Neural progenitor cell (in vitro differentiated cells): ENCODE results near the gene ITM2C. TPM values are rescaled to one million over a fixed set of nuclear protein-coding genes. Genes with fewer than 3 reads are reported as not detected.

Experiments used
- DNase-seq: peaks from one replicate; pipeline ENCODE4 v3.0.0-alpha.2; 2016; ENCODE audit warnings: low spot score
- H2AFZ ChIP-seq: fragments of 200-600 bp; sonication (generic); replicated peaks from 2 replicates; pipeline ENCODE4 v1.6.1; 2016; ENCODE audit warnings: antibody characterized with exemption
- H3F3A ChIP-seq: fragments of 200-600 bp; sonication (generic); 2 replicates; pipeline ENCODE4 v1.6.1; 2016; ENCODE audit warnings: antibody characterized with exemption, low read depth
- H3K27ac ChIP-seq: fragments of 200-600 bp; sonication (generic); 2 replicates; pipeline ENCODE4 v1.5.1; 2016; ENCODE audit warnings: mild to moderate bottlenecking
- H3K27me3 ChIP-seq: fragments of 200-600 bp; sonication (generic); 2 replicates; pipeline ENCODE4 v1.6.1; 2016; ENCODE audit warnings: mild to moderate bottlenecking, moderate library complexity
- H3K36me3 ChIP-seq: fragments of 200-600 bp; sonication (generic); 2 replicates; pipeline ENCODE4 v1.5.1; 2016
- H3K4me1 ChIP-seq: fragments of 200-600 bp; sonication (generic); 2 replicates; pipeline ENCODE4 v1.6.1; 2016; ENCODE audit warnings: mixed run types
- H3K4me2 ChIP-seq: fragments of 200-600 bp; sonication (generic); 2 replicates; pipeline ENCODE4 v1.6.1; 2016
- H3K4me3 ChIP-seq: fragments of 200-600 bp; sonication (generic); 2 replicates; pipeline ENCODE4 v1.5.1; 2016
- H3K79me2 ChIP-seq: fragments of 200-600 bp; sonication (generic); 2 replicates; pipeline ENCODE4 v1.6.1; 2016; ENCODE audit warnings: low read depth
- H3K9ac ChIP-seq: fragments of 200-600 bp; sonication (generic); 2 replicates; pipeline ENCODE4 v1.6.1; 2016
- H3K9me3 ChIP-seq: fragments of 200-600 bp; sonication (generic); 2 replicates; pipeline ENCODE4 v1.5.1; 2016; ENCODE audit warnings: low read depth
- H4K20me1 ChIP-seq: fragments of 200-600 bp; sonication (generic); 2 replicates; pipeline ENCODE4 v1.6.1; 2016; ENCODE audit warnings: low read depth
- H3K27ac Mint-ChIP-seq: 3 replicates; pipeline ENCODE4 v1.8.0; 2021; ENCODE audit warnings: mixed read lengths
- H3K27me3 Mint-ChIP-seq: 2 replicates; pipeline ENCODE4 v1.8.0; 2022; ENCODE audit warnings: low read depth, mild to moderate bottlenecking, inconsistent platforms, moderate library complexity, mixed read lengths; ENCODE audit not compliant: insufficient read depth
- H3K36me3 Mint-ChIP-seq: 3 replicates; pipeline ENCODE4 v1.8.0; 2021; ENCODE audit warnings: mixed read lengths
- H3K4me1 Mint-ChIP-seq: 3 replicates; pipeline ENCODE4 v1.8.0; 2021; ENCODE audit warnings: mixed read lengths
- H3K4me3 Mint-ChIP-seq: 3 replicates; pipeline ENCODE4 v1.8.0; 2021; ENCODE audit warnings: mild to moderate bottlenecking, moderate library complexity, mixed read lengths
- H3K9me3 Mint-ChIP-seq: 3 replicates; pipeline ENCODE4 v1.8.0; 2020; ENCODE audit warnings: mixed read lengths
- EZH2 ChIP-seq: fragments of 200-600 bp; sonication (generic); IDR thresholded peaks from 2 replicates; pipeline ENCODE4 v1.6.1; 2017; ENCODE audit warnings: antibody characterized with exemption, mild to moderate bottlenecking, moderate library complexity
- EZH2phosphoT487 ChIP-seq: fragments of 200-600 bp; sonication (generic); IDR thresholded peaks from 2 replicates; pipeline ENCODE4 v1.6.1; 2017; ENCODE audit warnings: antibody characterized with exemption
- total RNA-seq: library from RNA; depleted of rRNA; stranded (reverse); fragments of >200 nt; gene quantifications from 2 replicates; pipeline ENCODE4 v1.2.3, GENCODE V29; 2015; ENCODE audit warnings: low replicate concordance
- TF ChIP-seq, protein P1 (sequence below): fragments of 200-600 bp; sonication (generic); IDR thresholded peaks from 2 replicates; pipeline ENCODE4 v1.5.1; 2017; ENCODE audit warnings: antibody characterized with exemption, mild to moderate bottlenecking

Gene ITM2C
- total RNA-seq: 84.6 and 146 TPM in 2 replicates

GRCh38 chr2:230864605-230865306 lies at the start of gene ITM2C:
Gene ITM2C, plus strand, starts transcription at chr2:230864942. Its CDS starts 84 bp downstream, at chr2:230865026.
- Mint-ChIP-seq H3K4me1 (peaks cover 59% of the 10 kb centered on the region), H3K27ac (peak within 1 kb of the TSS; percentile 87), H3K27me3 (peaks cover 18% of the 10 kb centered on the region), H3K9me3 (no peaks in the 10 kb centered on the region), H3K36me3 (peaks cover 2% of the 10 kb centered on the region), H3K4me3 (peak within 1 kb of the TSS; percentile 90)
- DNase-seq: peak; percentile 80
- Histone ChIP-seq H3K9me3 (no peaks in the 10 kb centered on the region), H2AFZ (peak within 1 kb of the TSS; percentile 84), H3K27me3 (peaks cover 18% of the 10 kb centered on the region), H3K4me2 (peak within 1 kb of the TSS; percentile 99), H3K9ac (peak within 1 kb of the TSS; percentile 53), H3K4me1 (peaks cover 35% of the 10 kb centered on the region), H3K79me2 (peaks cover 45% of the 10 kb centered on the region), H3K4me3 (peak within 1 kb of the TSS; percentile 94), H3K27ac (peak within 1 kb of the TSS; percentile 27), H4K20me1 (peaks cover 15% of the 10 kb centered on the region), H3F3A (peaks cover 49% of the 10 kb centered on the region), H3K36me3 (no peaks in the 10 kb centered on the region)
- TF ChIP-seq EZH2: no peak
- TF ChIP-seq, protein P1, sequence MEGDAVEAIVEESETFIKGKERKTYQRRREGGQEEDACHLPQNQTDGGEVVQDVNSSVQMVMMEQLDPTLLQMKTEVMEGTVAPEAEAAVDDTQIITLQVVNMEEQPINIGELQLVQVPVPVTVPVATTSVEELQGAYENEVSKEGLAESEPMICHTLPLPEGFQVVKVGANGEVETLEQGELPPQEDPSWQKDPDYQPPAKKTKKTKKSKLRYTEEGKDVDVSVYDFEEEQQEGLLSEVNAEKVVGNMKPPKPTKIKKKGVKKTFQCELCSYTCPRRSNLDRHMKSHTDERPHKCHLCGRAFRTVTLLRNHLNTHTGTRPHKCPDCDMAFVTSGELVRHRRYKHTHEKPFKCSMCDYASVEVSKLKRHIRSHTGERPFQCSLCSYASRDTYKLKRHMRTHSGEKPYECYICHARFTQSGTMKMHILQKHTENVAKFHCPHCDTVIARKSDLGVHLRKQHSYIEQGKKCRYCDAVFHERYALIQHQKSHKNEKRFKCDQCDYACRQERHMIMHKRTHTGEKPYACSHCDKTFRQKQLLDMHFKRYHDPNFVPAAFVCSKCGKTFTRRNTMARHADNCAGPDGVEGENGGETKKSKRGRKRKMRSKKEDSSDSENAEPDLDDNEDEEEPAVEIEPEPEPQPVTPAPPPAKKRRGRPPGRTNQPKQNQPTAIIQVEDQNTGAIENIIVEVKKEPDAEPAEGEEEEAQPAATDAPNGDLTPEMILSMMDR: peak; percentile 31

GRCh38 chr2:230815088-230815487 lies 49.7 kb upstream of the ITM2C start:
- no peak overlapping the region for H3K4me2 ChIP-seq
- H3K27me3 Mint-ChIP-seq: peaks cover 2% of the 10 kb centered on the region
- no peaks in the 10 kb centered on the region for H3K27me3 ChIP-seq
- H3K36me3 ChIP-seq: no peaks in the 10 kb centered on the region
- H3K27ac ChIP-seq: no peak overlapping the region
- H3K27ac Mint-ChIP-seq: no peak overlapping the region
- H3K4me1 ChIP-seq: no peaks in the 10 kb centered on the region
- DNase-seq: no peak
- peaks cover 21% of the 10 kb centered on the region for H3K36me3 Mint-ChIP-seq
- TF ChIP-seq EZH2 (no peak), EZH2phosphoT487 (no peak)
- TF ChIP-seq, protein P1: no peak
- no peaks in the 10 kb centered on the region for H3K79me2 ChIP-seq
- no peak overlapping the region for H3K4me3 ChIP-seq
- H3K9me3 ChIP-seq: no peaks in the 10 kb centered on the region
- H2AFZ ChIP-seq: no peak overlapping the region
- H3K9me3 Mint-ChIP-seq: no peaks in the 10 kb centered on the region
- no peak overlapping the region for H3K9ac ChIP-seq
- H4K20me1 ChIP-seq: peaks cover 5% of the 10 kb centered on the region
- H3F3A ChIP-seq: no peaks in the 10 kb centered on the region
- H3K4me3 Mint-ChIP-seq: no peak overlapping the region
- H3K4me1 Mint-ChIP-seq: peaks cover 4% of the 10 kb centered on the region

DNA sequence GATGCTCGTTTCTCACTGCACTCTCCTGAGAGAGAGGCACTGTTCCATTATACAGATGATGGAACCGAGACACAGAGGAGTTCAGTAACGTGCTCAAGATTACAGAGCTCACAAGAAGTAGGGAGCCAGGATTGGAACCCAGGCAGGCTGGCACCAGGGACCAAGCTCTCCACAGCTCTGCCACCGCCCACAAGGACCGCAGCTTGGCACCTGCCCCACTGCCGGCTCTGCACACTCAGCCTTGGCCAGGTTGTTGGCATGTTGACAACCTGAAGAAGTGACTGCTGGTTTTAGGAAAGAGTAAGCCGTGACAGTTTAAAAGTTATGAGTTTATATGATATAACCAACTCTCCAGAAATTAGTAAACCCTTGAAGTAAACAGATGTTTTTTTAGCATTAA lies 48.0 kb upstream of the ITM2C start:
- H3K27me3 ChIP-seq: no peaks in the 10 kb centered on the region
- TF ChIP-seq, protein P1: no peak
- TF ChIP-seq EZH2 (no peak), EZH2phosphoT487 (no peak)
- no peak overlapping the region for H3K27ac Mint-ChIP-seq

More for the DNA sequence above, 48.0 kb upstream of the ITM2C start:
- Mint-ChIP-seq H3K4me1 (peaks cover 11% of the 10 kb centered on the region), H3K9me3 (no peaks in the 10 kb centered on the region), H3K4me3 (no peak overlapping the region), H3K27me3 (peaks cover 2% of the 10 kb centered on the region), H3K36me3 (peaks cover 11% of the 10 kb centered on the region)
- no peak overlapping the region for H3K4me2 ChIP-seq
- H3K79me2 ChIP-seq: no peaks in the 10 kb centered on the region
- no peak overlapping the region for H3K27ac ChIP-seq
- no peak overlapping the region for H3K9ac ChIP-seq
- no peaks in the 10 kb centered on the region for H3K9me3 ChIP-seq
- no peak for DNase-seq
- H2AFZ ChIP-seq: no peak overlapping the region
- no peaks in the 10 kb centered on the region for H3F3A ChIP-seq
- no peak overlapping the region for H3K4me3 ChIP-seq
- no peaks in the 10 kb centered on the region for H3K4me1 ChIP-seq
- H3K36me3 ChIP-seq: no peaks in the 10 kb centered on the region
- peaks cover 5% of the 10 kb centered on the region for H4K20me1 ChIP-seq
